NCI-H2227 (cell line): ENCODE data around the gene SPEM2.

Experiments
- DNase-seq: peaks from one replicate; lab custom pipeline; 2025; ENCODE audit not compliant: unreplicated experiment; lab: John Stamatoyannopoulos, UW

SPEM2 gene

DNA sequence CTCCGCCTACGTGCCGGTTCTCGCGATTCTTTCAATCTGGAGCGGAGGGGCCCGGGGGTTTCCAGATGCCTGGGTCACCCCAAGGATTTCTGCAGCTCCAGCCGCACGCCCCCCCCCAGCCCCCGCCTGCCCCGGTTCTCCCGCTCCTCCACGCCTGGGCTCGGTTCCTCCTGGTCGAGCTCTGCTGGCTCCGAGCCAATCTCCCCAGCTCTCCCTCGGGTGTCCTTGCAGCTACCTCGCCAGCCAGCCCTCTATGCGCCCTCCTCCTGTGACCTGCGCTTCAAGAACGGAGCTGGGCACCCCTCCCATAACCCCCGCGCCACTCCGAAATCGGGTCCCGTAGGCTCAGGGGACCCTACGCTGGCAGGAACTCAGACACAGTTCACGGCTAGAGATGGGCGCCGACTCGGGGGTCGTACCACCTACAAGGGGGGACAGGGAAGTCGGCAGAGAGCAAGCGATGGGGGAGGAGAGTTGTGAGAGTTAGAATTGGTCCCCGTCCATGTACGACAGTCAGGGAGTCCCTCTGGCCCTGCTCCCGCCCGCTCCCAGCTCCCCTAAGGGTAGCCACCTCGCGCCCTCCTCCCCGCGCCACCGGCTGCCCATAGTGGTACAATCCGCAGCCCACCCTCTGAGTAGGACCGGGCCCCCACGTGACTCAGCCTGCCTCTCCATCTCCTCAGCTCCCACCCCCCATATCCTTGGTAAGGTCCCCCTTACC lies 14.9 kb downstream of the SPEM2 start:
- peak; percentile 70 for DNase-seq

DNA sequence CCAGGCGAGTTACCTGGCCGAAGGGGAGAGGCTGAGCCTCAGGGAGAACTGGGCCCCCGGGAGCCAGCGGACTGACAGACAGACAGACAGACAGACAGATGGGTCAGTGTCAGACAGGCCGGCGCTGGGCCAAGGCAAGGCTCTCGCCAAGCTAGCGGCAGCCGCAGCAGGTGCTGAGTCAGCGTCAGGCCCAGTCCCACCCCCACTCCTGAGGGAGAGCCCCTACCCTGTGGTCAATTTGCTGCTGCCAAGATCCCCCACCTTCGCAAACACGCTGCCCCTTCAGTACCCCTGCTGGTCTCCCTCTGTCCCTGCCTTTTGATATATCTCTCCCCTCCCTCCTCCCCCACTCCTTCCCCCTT lies 15.4 kb downstream of the SPEM2 start:
- DNase-seq = peak; percentile 65

DNA sequence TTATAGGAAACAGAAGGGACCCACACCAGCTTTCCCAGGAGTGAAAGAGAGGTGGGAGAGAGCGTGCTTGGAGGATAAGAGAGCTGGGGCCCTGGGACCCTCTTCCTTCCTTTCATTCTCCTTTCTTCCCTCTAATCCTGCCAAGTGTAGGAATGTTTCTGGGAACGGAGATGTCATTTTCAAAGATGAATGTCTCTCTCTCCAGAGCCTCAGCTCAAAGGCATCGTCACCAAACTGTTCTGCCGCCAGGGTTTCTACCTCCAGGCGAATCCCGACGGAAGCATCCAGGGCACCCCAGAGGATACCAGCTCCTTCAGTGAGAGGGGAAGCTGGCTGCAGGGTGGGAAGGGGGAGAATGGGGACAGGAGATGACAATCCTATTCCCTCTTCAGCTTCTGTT lies 15.8 kb downstream of the SPEM2 start:
- no peak for DNase-seq

DNA sequence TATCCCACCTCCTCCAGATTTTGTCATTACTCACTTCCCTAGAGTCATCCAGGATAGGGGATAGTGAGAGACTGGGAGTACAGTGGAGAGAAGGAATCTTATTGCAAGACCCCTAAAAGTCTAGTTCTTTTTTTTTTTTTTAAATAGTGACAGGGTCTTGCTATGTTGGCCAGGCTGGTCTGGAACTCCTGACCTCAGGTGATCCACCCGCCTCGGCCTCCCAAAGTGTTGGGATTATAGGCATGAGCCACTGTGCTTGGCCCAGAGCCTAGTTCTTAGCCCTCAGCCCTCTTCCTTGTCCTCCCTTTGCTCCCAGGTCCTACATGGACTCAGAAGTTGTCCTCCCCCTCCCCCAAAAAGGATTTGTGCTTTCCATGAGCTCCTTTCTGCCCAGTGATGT lies 16.7 kb downstream of the SPEM2 start:
- no peak for DNase-seq

DNA sequence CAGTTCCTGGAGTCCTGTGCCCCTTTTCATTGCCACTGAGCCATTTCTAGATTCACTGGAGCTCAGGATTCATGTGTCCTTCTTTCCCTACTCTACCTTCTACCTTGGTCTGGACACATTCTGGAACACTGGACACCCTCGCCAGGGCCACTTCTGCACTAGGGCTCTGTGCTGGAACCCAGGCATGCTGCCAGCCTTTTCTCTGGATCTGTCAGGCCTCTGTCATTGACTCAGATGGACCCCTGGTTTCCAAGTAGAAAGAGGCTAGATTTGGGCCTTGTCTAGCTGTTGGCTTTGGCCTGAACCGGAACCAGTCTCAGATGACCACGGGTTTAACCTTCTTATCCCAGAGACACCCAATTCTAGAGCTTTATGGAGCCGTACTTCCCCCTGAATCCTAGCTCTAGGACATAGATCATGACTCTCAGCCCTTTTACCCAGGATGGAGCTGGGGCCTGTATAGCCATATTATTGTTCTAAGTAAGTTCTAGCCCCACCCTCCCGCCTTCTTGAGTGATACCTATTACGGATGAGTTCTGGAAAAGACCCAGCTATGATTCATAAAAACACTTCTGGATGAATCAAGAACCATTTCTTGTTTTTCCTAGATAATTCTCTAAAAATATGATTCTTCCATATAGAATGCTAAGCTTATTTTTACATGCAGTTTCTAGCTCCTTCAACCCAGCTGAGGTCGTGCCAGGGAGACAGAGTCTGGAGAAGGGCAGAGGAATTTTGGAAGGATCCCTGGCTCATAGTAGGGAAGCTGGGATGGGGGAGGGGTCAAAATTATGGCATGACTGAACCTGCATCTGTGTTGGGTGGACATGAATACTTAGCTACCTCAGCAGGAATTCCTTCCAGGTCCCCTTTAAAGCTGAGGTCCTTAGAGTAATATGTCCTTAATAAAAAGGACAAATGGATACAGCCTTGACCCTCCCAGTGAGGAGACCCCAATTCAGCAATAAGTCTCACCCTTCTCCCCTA lies 18.4 kb downstream of the SPEM2 start:
- DNase-seq = no peak

DNA sequence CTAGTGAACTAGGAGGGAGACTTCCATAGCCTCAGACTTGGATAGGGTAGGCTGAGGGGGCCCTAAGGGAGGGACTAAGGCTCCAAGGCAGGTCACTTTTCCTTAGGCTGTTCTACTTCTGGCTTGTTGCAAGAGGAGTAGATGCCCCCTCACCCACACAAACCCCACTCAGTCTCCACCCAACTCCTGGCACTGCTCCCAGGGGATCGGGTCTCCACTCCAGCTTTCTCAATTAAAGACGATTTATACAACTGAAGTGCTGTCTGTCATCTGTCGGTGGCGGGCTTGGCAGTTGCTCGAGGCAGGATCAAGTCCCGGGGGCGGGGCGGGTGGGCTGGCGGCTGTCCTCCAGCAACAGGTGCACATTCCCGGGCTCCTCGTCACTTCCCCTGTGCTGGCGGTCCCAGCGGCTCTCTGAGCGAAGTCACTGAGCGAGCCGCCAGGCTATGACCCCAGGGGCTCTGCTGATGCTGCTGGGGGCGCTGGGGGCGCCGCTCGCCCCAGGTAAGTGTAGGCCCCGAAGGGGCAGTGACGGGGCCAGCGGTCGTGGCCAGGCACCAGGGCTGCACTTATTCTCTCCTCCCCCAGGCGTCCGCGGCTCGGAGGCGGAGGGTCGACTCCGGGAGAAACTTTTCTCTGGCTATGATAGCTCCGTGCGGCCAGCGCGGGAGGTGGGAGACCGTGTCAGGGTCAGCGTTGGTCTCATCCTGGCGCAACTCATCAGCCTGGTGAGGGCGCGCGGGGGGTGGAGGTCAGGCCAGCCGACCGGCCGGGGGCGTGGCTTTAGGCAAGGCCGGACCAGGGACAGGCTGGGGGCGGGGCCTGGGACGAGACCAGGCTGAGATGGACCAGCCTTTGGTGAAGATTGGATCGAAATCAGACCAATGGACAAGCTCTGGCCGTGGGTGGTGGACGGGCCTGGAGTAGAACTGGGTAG lies 19.5 kb downstream of the SPEM2 start, which contains the start of gene CHRNB1:
Gene CHRNB1, plus strand, starts transcription at position 380 of the 937 bp plus-strand sequence. Its CDS starts 67 bp downstream, at position 447.
- peak; percentile 64 for DNase-seq

DNA sequence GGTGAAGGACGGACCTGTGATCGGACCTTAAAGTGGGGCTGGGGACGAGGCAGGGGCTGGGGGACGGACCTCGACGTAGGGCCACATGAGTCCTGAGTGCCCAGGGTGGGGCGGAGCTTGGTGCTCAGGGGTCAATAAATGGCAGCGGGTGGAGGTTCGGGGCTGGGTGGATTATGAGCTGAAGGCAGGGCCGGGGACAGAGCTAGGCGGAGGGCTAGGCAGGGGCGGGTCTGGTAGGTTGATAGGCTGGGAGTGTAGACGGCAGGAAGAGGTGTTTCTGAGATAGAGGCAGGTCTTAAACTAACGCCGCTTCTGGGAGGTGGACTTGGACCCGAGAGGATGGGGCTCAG lies 20.2 kb downstream of the SPEM2 start:
- DNase-seq = peak; percentile 64

DNA sequence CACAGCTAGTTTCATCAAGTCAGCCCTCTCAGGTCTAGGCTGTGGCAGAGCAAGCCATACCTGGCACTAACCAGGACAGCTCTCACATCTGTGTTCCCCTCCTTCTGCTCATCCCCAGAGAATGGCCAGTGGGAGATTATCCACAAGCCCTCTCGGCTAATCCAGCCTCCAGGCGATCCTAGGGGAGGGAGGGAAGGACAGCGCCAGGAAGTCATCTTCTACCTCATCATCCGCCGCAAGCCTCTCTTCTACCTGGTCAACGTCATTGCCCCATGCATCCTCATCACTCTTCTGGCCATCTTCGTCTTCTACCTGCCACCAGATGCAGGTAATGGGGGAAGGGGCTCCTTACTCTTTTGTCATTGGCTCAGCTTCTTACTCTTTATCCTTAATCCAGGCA lies 23.0 kb downstream of the SPEM2 start:
- no peak for DNase-seq

DNA sequence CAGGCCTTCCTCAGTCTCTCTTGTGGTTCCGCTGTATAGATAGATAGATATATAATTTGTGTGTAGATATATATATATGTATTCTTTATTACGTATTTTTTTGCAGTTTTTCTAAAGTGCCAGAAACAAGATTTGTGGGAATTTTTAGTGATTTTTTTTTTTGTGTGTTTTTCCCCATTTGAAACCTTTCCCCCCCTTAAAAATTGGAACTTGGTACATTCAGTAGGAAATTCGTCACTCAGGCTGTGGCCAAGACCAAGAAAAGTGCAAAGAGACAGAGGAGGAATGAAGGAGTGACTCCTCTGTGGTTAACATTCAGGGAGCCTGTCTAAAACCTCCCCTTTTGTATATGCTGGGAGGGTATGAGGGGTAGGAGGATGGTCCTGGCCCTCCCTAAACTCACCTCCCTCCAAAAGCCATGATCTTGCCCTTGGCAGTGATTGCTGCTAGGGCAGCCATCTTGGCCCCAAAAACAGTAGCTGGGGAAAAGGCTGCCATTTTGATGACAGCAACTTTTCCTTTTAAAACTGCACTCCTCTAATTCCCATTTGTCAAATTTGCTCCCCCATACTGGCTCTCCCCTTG lies 34.6 kb downstream of the SPEM2 start:
- DNase-seq = no peak

DNA sequence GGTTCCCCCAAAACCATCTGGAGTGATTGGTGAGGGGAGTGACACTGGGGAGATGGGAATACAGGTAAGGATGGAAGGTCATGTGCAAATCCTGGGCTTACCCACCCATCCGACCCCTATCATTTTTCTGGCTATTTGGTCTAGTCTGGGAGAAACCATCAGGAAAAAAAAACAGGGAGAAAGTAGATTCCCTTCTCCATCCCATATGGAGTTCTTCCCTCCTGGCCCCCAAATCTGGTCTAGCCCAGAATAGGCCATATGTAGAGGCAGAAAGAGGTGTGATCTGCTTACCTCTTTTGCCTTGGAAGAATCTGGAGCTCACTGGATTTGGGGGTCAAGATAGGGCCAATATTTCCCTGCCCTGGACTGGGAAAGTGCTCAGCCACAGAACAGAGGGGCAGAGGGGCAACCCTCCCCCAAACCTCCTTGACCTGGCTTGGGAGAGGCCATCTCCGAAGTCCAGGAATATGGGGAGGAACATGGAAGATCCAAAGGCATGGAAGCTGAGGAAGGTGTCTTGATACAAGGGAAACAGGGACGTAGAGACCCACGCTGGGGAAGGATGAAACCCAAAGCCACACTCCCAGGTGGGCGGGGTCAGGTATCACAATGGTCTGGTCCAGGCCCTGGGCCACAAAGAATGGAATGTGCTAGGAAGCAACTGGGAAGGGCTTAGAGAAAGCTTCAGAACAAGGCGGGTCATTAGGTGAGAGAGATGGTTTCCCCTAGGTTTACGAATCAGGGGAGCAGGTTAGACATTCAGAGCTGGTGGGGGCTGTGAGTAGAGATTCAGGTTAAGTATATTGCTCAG lies 35.6 kb downstream of the SPEM2 start:
- DNase-seq = no peak

DNA sequence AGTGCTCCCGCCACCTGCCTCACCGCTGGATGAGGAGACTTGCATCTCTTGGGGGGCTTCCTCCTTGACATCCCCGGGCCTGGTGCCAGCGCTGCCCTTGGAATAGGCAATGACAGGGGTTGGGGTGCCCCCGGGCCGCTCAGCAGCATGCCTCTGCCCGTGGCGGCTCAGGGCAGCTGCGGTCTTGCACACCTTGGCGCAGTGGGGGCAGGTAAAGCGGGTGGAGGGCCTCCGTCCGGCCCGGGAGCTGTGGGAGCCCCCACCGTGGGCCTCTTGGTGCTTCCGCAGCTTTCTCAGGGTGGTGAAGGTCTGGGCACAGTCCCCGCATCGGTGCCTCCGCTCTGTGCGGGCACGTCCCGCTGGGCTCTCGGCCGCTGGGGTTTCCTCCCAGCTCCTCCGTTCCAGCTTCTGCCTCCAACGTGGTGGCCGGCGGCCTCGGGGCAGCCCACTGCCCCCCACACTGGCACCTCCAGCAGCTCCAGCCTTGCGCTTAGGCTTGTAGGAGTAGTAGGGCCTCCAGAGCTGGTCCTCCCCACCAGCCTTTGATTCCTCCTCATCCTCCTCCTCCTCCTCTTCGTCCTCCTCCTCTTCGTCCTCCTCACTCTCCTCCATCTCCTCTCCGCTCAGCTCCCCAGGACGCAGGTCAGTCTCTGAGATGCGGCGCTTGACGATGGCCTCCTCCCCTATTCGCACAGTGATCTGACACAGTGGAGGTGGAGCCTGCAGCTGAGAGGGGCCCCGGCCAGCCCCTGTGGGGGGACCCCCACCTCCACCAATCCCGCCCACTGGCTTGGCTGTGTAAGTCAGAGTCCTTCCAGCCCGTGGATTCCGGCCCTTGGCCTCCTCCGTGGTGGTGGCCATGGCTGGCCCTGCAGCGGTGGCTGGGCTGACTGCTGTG lies 37.3 kb downstream of the SPEM2 start:
- no peak for DNase-seq

DNA sequence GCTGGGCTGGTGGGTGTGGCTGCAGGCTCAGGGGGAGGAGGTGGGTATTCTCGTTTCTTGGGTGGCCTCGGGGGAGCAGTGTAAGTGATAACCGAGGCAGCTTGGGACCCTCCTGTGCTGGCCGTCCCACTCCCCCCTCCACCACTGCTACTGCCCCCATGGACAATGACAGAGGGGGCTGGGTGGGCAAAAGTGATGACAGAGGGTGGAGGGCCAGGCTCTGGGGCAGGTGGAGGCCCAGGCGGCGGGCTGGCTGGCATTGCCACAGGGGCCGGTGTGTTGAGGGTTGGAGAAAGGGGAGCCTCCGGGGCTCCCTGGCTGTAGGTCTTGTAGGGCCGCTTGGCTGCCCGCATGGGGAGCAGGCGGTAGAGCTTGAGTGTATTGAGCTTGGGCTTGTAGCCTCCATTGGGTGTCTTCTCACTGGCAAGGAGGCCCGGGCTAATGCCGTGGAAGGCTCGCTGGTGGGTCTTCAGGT lies 38.0 kb downstream of the SPEM2 start:
- DNase-seq = no peak

DNA sequence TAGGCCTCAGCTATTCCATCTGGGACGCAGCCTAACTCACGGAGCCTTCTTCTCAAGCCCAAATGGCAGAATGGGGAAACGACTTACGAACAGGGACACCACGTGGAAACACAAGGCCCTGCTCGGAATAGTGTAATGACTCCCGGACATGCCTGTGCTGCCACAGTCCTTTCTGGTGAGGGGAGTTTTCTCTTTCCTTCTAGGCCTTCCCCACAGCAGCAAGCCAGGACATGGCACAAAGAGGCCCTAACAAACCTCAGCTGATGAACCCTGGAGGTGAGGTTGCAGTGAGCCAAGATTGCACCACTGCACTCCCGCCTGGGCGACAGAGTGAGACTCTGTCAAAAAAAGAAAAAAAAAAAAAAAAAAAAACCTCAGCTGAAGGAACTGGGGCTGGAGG lies 38.7 kb downstream of the SPEM2 start:
- DNase-seq = no peak

DNA sequence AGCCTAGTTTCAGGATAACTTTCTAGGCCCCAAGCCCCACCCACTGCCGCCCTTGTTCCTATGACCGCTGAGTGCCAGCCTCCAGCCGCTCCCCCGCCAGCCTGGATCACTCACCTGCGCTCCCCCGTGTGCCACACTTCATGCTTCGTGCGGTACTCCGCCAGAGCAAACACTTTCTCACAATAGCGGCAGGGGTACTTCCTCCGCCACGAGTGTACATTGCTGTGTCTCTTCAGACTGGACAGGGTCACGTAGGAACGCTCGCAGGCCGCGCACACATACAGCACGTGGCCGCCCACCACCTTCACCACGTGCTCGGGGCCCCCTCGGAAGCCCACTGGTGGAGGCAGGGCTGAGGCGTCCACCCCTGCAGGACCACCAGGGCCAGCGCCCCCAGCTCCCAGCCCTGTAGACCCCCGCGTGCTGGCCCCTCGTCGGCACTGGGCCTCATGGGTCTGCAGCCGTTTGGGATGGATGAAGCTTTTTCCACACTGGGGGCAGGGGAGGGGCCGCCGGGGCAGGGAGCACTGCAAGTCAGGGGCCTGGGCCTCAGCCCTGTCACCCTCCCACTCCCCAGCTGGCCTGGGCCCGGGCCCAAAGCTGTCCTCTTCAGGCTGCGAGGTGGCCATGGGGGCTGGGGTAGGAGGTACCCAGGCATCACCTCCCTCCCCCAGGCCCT lies 40.3 kb downstream of the SPEM2 start:
- DNase-seq = no peak

DNA sequence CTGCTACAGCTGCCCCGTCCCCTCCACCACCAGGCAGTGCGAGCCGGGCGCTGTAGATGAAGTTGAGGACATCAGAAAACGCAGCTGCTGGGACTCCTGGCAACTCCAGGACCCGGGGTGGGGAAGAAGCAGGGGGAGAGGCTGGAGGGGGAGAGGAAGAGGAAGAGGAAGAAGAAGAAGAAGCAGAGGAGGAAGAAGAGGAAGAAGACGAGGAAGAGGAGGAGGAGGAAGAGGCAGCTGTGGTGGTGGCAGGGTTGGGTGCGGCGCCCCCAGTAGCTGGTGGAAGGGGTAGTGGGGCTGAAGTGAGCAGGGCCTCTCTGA lies 40.9 kb downstream of the SPEM2 start:
- DNase-seq = no peak

DNA sequence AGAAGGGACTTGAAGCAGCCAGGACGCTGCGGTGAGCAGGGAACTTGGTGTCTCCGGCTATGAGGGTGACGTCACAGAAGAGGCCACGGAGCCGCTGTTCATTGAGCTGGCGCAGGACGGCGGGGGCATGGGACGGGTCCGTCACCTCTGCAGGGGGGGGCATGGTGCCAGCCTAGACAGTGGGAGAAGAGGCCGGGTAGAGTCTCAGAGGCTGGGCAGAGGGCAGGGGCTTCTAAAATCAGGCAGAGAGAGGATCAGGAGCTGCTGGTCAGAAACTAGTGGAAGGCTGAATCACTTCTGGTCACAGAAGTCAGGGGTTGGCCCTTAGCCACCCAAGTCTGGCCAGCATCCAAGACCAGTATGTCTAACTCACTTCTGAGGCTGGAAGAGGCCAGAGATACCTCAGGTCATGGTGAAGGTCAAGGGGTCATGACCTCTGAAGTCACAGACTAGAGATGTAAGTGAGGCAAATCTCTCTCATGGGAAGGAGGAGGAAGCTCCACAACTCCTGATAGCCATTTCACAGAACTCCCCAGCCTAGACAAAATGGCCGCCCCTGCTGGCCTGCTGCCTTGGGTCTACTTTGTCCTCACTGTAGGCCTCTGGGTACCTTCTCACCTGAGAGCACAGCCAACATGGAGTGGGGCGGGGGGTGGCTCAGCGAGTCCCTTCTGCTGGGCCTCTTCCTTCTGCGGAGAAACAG lies 41.4 kb downstream of the SPEM2 start:
- no peak for DNase-seq

DNA sequence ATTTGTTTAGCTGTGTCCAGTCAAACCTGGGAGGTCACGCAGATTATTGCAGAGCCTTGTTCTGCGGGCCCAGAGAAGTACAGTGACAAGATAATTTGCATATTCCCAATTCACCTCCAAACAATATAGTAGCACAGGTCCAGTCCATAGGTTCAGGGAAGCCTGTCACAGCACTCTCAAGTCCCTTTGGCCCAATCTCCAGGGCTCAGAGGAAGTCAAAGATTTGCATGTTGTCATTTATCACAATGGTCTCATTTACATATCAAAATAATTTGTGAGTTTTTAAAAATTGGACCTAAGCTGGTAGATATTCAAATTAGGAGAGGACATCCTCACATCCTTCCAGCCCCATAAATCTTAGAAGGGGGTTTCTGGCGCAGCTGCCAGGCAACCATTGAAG lies 42.1 kb downstream of the SPEM2 start:
- DNase-seq = no peak

DNA sequence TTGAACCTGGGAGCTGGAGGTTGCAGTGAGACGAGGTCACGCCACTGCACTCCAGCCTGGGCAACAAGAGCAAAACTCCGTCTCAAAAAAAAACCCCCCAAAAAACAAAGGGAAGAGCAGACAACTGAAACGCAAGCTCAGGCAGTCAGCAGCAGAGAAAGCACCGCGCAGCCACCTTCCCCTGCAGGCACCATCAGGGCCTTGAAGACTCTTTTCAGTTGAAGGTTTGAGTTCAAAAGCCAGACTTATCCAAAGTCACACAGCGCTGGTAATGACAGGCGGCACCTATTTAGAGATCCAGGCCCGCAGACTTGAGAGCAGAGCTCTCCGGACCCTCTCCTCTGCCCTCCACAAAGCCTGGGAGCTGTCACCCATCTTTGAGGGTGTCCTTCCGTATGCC lies 42.9 kb downstream of the SPEM2 start:
- DNase-seq = no peak
